ENCODE measurements around the gene ITGA1. TPM values are rescaled to one million over a fixed set of nuclear protein-coding genes. Genes with fewer than 3 reads are reported as not detected.

Gene ITGA1
- total RNA-seq, 2 experiments from 2014 or later, result not detected

DNA sequence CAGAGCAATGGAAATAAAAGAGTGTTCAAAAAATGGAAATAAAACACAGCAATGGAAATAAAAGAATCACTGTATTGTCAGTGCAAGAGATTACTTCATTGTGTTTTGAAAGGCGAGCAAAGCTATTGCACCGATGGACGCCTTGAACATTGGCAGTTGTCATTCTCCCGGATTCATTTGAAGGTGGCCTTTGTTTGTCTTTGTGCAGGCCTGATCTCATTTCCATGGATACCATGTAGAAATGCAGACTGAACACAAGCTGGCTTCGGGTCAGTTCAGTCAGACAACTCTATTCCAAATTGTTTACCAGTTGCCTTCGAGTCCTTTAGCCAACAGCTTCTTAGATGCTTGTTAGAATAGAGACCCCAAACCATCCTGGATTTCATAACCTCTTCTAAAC is 209.7 kb downstream of the ITGA1 start:
- H3K9me2 ChIP-seq (ENCODE audit: insufficient read depth, low read length), result no peaks in the 10 kb centered on the region
- H3K79me2 ChIP-seq (ENCODE audit: insufficient read depth, low read depth, low read length), result no peaks in the 10 kb centered on the region
- no peaks in the 10 kb centered on the region for H4K20me1 ChIP-seq (ENCODE audit: insufficient read depth, low read length)
- intact Hi-C loops (cut with micrococcal nuclease; ENCODE audit: unreplicated experiment), result no loop called here
- BruUV-seq (replicated peaks), result no TSS peak
- TF ChIP-seq, protein P1, sequence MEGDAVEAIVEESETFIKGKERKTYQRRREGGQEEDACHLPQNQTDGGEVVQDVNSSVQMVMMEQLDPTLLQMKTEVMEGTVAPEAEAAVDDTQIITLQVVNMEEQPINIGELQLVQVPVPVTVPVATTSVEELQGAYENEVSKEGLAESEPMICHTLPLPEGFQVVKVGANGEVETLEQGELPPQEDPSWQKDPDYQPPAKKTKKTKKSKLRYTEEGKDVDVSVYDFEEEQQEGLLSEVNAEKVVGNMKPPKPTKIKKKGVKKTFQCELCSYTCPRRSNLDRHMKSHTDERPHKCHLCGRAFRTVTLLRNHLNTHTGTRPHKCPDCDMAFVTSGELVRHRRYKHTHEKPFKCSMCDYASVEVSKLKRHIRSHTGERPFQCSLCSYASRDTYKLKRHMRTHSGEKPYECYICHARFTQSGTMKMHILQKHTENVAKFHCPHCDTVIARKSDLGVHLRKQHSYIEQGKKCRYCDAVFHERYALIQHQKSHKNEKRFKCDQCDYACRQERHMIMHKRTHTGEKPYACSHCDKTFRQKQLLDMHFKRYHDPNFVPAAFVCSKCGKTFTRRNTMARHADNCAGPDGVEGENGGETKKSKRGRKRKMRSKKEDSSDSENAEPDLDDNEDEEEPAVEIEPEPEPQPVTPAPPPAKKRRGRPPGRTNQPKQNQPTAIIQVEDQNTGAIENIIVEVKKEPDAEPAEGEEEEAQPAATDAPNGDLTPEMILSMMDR (conservative IDR thresholded peaks at IDR 0.05; ENCODE audit: low read length), result no peak
- no peak for TF ChIP-seq EZH2phosphoT487 (IDR thresholded peaks at IDR 0.05; ENCODE audit: borderline replicate concordance, low read depth, low read length)
- H3K4me1 ChIP-seq (ENCODE audit: insufficient read depth, low read length, poor library complexity, severe bottlenecking), result no peaks in the 10 kb centered on the region
- no peaks in the 10 kb centered on the region for H3K36me3 ChIP-seq (ENCODE audit: insufficient read depth, low read length)
- no peak for DNase-seq (ENCODE audit: low spot score)
- no peak overlapping the region for H3K4me3 ChIP-seq (ENCODE audit: low read depth, low read length, poor library complexity, severe bottlenecking)
- no peak overlapping the region for H3K4me2 ChIP-seq (ENCODE audit: low read length)
- H3K9me3 ChIP-seq (ENCODE audit: low read length), result no peaks in the 10 kb centered on the region
- ChIA-PET CTCF (ENCODE audit: unreplicated experiment) (no interaction called here), POLR2A (no interaction called here)
- H3K27ac ChIP-seq (ENCODE audit: low read depth, low read length, poor library complexity, severe bottlenecking), result no peak overlapping the region
- no peak overlapping the region for H2AFZ ChIP-seq (ENCODE audit: low read length)

DNA sequence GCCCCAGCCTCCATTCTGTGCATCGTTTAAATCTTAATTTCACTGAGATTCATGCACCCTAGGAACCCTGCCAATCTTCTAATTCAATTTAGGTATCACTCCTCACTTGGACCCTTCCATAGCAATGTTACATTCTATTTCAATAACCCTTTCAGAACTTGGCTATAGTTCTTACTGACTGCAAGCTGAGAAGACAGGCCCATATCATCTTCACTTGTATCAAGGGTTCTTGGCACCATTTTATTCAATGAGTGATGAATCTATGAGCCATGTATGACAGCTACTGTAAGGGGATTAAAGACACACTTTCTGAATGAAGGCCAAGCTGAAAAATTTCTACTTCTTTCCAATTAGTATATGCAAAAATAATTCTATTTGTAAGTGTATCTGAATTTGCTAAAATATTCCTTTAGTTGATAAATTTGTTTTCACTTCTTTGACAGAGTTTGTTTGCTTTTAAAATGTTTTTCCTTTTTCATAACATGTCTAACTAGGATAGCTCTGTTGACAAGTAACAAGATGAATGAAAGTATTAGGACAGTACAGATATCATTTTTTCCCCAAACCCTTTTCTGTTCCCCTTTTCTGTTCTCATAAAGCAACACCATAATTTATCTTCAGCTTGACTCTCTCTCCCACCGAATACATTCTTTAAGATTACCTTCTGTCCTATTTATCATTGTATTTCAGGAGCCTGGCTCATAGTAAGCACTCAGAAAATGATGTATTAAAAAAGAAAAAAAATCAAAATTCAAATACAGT is 211.0 kb downstream of the ITGA1 start:
- CTCF ChIA-PET (ENCODE audit: unreplicated experiment), result no interaction called here
- no TSS peak for BruUV-seq (replicated peaks)
- intact Hi-C loops (cut with micrococcal nuclease; ENCODE audit: unreplicated experiment), result no loop called here
- Histone ChIP-seq H3K36me3 (ENCODE audit: insufficient read depth, low read length) (no peaks in the 10 kb centered on the region), H3K9me2 (ENCODE audit: insufficient read depth, low read length) (no peaks in the 10 kb centered on the region), H3K4me2 (ENCODE audit: low read length) (no peak overlapping the region), H3K79me2 (ENCODE audit: insufficient read depth, low read depth, low read length) (no peaks in the 10 kb centered on the region), H2AFZ (ENCODE audit: low read length) (no peak overlapping the region), H3K4me3 (ENCODE audit: low read depth, low read length, poor library complexity, severe bottlenecking) (no peak overlapping the region), H3K4me1 (ENCODE audit: insufficient read depth, low read length, poor library complexity, severe bottlenecking) (no peaks in the 10 kb centered on the region), H3K27ac (ENCODE audit: low read depth, low read length, poor library complexity, severe bottlenecking) (no peak overlapping the region), H4K20me1 (ENCODE audit: insufficient read depth, low read length) (no peaks in the 10 kb centered on the region), H3K9me3 (ENCODE audit: low read length) (no peaks in the 10 kb centered on the region)
- POLR2A ChIA-PET, result interaction anchor here (0.7 to 1.0 kb wide), 2 partner anchors 21 to 199 kb away, joined by 3 read pairs; no protein-coding TSS in a partner anchor
- DNase-seq (ENCODE audit: low spot score), result no peak
- TF ChIP-seq, protein P1 (conservative IDR thresholded peaks at IDR 0.05; ENCODE audit: low read length), result no peak
- TF ChIP-seq EZH2phosphoT487 (IDR thresholded peaks at IDR 0.05; ENCODE audit: borderline replicate concordance, low read depth, low read length), result no peak

DNA sequence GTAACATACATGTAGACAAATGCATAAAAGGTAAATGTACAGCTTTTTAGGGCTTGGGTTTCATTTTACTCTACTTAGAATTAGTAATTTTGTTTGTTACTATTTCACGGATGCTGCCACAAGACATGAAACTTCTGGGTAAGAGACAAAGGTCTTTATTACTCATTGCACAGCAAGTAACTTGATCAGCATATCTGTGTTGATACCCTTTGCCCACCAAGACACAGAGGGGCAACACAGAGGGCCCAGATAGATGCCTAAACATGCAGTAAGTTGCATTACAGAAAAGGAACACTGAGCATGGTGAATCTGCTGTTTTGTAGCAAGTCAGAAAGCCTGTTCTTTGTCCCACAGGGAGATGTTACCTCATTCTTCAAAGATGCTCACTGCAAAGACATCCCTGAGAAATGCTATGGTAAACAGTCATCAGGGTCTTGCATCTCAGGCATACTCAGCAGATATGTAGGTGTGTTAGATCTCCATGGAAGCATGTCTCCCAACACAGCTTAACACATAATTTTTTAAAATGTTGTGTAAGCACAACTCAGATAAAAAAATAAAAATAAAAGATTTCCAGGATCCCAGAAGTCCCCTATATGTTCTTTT is 211.7 kb downstream of the ITGA1 start:
- Histone ChIP-seq H3K36me3 (ENCODE audit: insufficient read depth, low read length) (no peaks in the 10 kb centered on the region), H3K4me1 (ENCODE audit: insufficient read depth, low read length, poor library complexity, severe bottlenecking) (no peaks in the 10 kb centered on the region), H3K9me3 (ENCODE audit: low read length) (no peaks in the 10 kb centered on the region), H2AFZ (ENCODE audit: low read length) (no peak overlapping the region), H3K79me2 (ENCODE audit: insufficient read depth, low read depth, low read length) (no peaks in the 10 kb centered on the region), H3K27ac (ENCODE audit: low read depth, low read length, poor library complexity, severe bottlenecking) (no peak overlapping the region), H3K4me2 (ENCODE audit: low read length) (no peak overlapping the region), H3K9me2 (ENCODE audit: insufficient read depth, low read length) (no peaks in the 10 kb centered on the region), H4K20me1 (ENCODE audit: insufficient read depth, low read length) (no peaks in the 10 kb centered on the region), H3K4me3 (ENCODE audit: low read depth, low read length, poor library complexity, severe bottlenecking) (no peak overlapping the region)
- ChIA-PET POLR2A (no interaction called here), CTCF (ENCODE audit: unreplicated experiment) (no interaction called here)
- TF ChIP-seq, protein P1 (conservative IDR thresholded peaks at IDR 0.05; ENCODE audit: low read length), result no peak
- no peak for TF ChIP-seq EZH2phosphoT487 (IDR thresholded peaks at IDR 0.05; ENCODE audit: borderline replicate concordance, low read depth, low read length)
- no peak for DNase-seq (ENCODE audit: low spot score)
- intact Hi-C loops (cut with micrococcal nuclease; ENCODE audit: unreplicated experiment), result no loop called here
- BruUV-seq (replicated peaks), result no TSS peak

All from OCI-LY7 (cell line).